HK-2 (cell line): ENCODE data around the gene INPP5D.

Experiments
- DNase-seq: peaks from one replicate; pipeline ENCODE4 v3.0.0-alpha.2; 2018; ENCODE audit not compliant: unreplicated experiment

INPP5D gene

GRCh38 chr2:233075141-233075965 lies 15.2 kb downstream of the INPP5D start:
- DNase-seq: no peak

GRCh38 chr2:233075966-233076339 lies 15.8 kb downstream of the INPP5D start:
- DNase-seq: no peak

- DNase-seq: no peak
These were observed 16.6 kb downstream of the INPP5D start for GRCh38 chr2:233076749-233077148.

GRCh38 chr2:233079473-233079877 lies 19.3 kb downstream of the INPP5D start:
- DNase-seq: no peak

- DNase-seq: no peak
These were observed 20.1 kb downstream of the INPP5D start for GRCh38 chr2:233079953-233080835.

- no peak for DNase-seq
These were observed 20.7 kb downstream of the INPP5D start for GRCh38 chr2:233080836-233081229.

GRCh38 chr2:233081232-233081730 lies 21.1 kb downstream of the INPP5D start:
- DNase-seq: no peak

- DNase-seq: no peak
These were observed 21.6 kb downstream of the INPP5D start for GRCh38 chr2:233081731-233082221.

- no peak for DNase-seq
These were observed 22.2 kb downstream of the INPP5D start for GRCh38 chr2:233082222-233082930.

- DNase-seq: no peak
These were observed 23.0 kb downstream of the INPP5D start for GRCh38 chr2:233082931-233083755.

- no peak for DNase-seq
These were observed 23.6 kb downstream of the INPP5D start for GRCh38 chr2:233083782-233084181.

GRCh38 chr2:233084488-233084887 lies 24.3 kb downstream of the INPP5D start:
- DNase-seq: no peak

- DNase-seq: no peak
These were observed 25.1 kb downstream of the INPP5D start for GRCh38 chr2:233085037-233085838.

- no peak for DNase-seq
These were observed 25.7 kb downstream of the INPP5D start for GRCh38 chr2:233085839-233086150.

- DNase-seq: no peak
These were observed 27.6 kb downstream of the INPP5D start for GRCh38 chr2:233087713-233088112.

GRCh38 chr2:233088972-233089345 lies 28.8 kb downstream of the INPP5D start:
- DNase-seq: no peak

- no peak for DNase-seq
These were observed 29.7 kb downstream of the INPP5D start for GRCh38 chr2:233089851-233090250.

GRCh38 chr2:233090879-233091278 lies 30.7 kb downstream of the INPP5D start:
- DNase-seq: no peak

GRCh38 chr2:233091595-233092375 lies 31.6 kb downstream of the INPP5D start:
- DNase-seq: no peak
